HepG2 (cell line): ENCODE measurements around the gene HOXB6. TPM values are rescaled to one million over a fixed set of nuclear protein-coding genes. Genes with fewer than 3 reads are reported as not detected.

Experiments
- ATAC-seq: fragments of 200-7000 bp; cut with Tn5 transposase; 3 replicates; pipeline ENCODE4 v1.9.1; 2020; ENCODE audit warnings: mild to moderate bottlenecking, moderate library complexity
- BruUV-seq: library from RNA; stranded (reverse); fragments of 400-500 nt; replicated peaks from 2 replicates; lab custom pipeline; 2021; lab: Mats Ljungman, UMichigan
- CTCF ChIA-PET: fragments of 300-600 bp; formaldehyde crosslinking; extraction: SDS; loops from one replicate; lab custom pipeline; 2021; ENCODE audit warnings: low total read pairs, inconsistent platforms, low intra/inter-chr PET ratio; lab: Yijun Ruan, JAX
- POLR2A ChIA-PET: fragments of 350-600 bp; sonication (Branson Sonifier 250); formaldehyde crosslinking; loops from one replicate; lab custom pipeline; 2020; ENCODE audit warnings: antibody characterized with exemption, inconsistent platforms; lab: Yijun Ruan, JAX
- DNase-seq: peaks from one replicate; pipeline ENCODE4 v3.0.0-alpha.2; 2015; ENCODE audit warnings: low spot score
- FAIRE-seq: peaks from 3 replicates; lab custom pipeline; 2011; peaks lifted over from hg19 to GRCh38; lab: Jason Lieb, UNC
- H2AFZ ChIP-seq: one replicate; pipeline ENCODE4 v1.6.1; 2011; ENCODE audit warnings: low read length, inconsistent platforms
- H3K27ac ChIP-seq: fragments of 300-600 bp; 3 replicates; pipeline ENCODE4 v1.8.0; 2011; ENCODE audit warnings: mixed run types, mild to moderate bottlenecking, mixed read lengths, low read length, inconsistent platforms; ENCODE audit not compliant: insufficient read depth; ENCODE audit errors: extremely low read length
- H3K27me3 ChIP-seq, 2 experiments: fragments of 200-600 bp in 1 of 2; 2 replicates in 1 of 2; 3 replicates in 1 of 2; pipeline versions ENCODE4 v1.6.0 to v1.8.0; 2011; ENCODE audit warnings: low read length in 2 of 2, mild to moderate bottlenecking in 2 of 2, moderate library complexity in 2 of 2, inconsistent platforms in 1 of 2; ENCODE audit not compliant: insufficient read depth in 2 of 2, control insufficient read depth in 1 of 2
- H3K36me3 ChIP-seq, 2 experiments: fragments of 200-600 bp in 1 of 2; replicated peaks in 1 of 2; 2 replicates in 1 of 2; 3 replicates in 1 of 2; pipeline versions ENCODE4 v1.5.1 to v1.8.0; 2011; ENCODE audit warnings: low read length in 2 of 2, inconsistent platforms in 1 of 2; ENCODE audit not compliant: insufficient read depth in 2 of 2, control insufficient read depth in 1 of 2
- H3K4me1 ChIP-seq: 2 replicates; pipeline ENCODE4 v1.5.1; 2012; ENCODE audit warnings: low read length, inconsistent platforms; ENCODE audit not compliant: insufficient read depth
- H3K4me2 ChIP-seq: 2 replicates; pipeline ENCODE4 v1.6.0; 2011; ENCODE audit warnings: low read depth, low read length, inconsistent platforms
- H3K4me3 ChIP-seq, 3 experiments: fragments of 200-600 bp in 1 of 3; sonication (generic), shearing (Covaris generic) in 1 of 3; replicated peaks in 1 of 3; 2 replicates each; pipeline ENCODE4 v1.5.1; 2011 to 2016; ENCODE audit warnings: low read length in 3 of 3, inconsistent platforms in 2 of 3, low read depth in 2 of 3, mild to moderate bottlenecking in 2 of 3, control low read depth in 1 of 3, mixed read lengths in 1 of 3; ENCODE audit not compliant: insufficient read depth in 1 of 3
- H3K79me2 ChIP-seq: one replicate; pipeline ENCODE4 v1.6.1; 2011; ENCODE audit warnings: low read length, inconsistent platforms; ENCODE audit not compliant: insufficient read depth
- H3K9ac ChIP-seq: 2 replicates; pipeline ENCODE4 v1.6.0; 2011; ENCODE audit warnings: mild to moderate bottlenecking, low read depth, low read length, inconsistent platforms; ENCODE audit not compliant: insufficient read depth
- H3K9me3 ChIP-seq: 2 replicates; pipeline ENCODE4 v1.5.1; 2012; ENCODE audit warnings: mild to moderate bottlenecking, low read length
- H4K20me1 ChIP-seq: 2 replicates; pipeline ENCODE4 v1.6.0; 2011; ENCODE audit warnings: inconsistent platforms, mild to moderate bottlenecking, low read length, moderate library complexity; ENCODE audit not compliant: insufficient read depth
- EZH2 ChIP-seq: conservative IDR thresholded peaks from 2 replicates; pipeline ENCODE4 v1.6.1; 2012; ENCODE audit warnings: mild to moderate bottlenecking, low read depth, low read length, moderate library complexity
- HOXD1 ChIP-seq: sonication (generic); formaldehyde crosslinking; IDR thresholded peaks from 2 replicates; pipeline ENCODE4 v1.5.0; 2020; ENCODE audit warnings: missing genetic modification reagents
- KAT7 ChIP-seq: IDR thresholded peaks from 2 replicates; pipeline ENCODE4 v1.6.1; 2018; ENCODE audit warnings: borderline replicate concordance, missing compliant biosample characterization
- POLR2AphosphoS5 ChIP-seq: IDR thresholded peaks from 2 replicates; pipeline ENCODE4 v1.6.1; 2012; ENCODE audit warnings: low read depth, low read length
- RXRB ChIP-seq: IDR thresholded peaks from 2 replicates; pipeline ENCODE4 v1.6.1; 2016; ENCODE audit warnings: borderline replicate concordance, missing genetic modification reagents, missing compliant biosample characterization
- ZNF446 ChIP-seq: sonication (generic); formaldehyde crosslinking; IDR thresholded peaks from 2 replicates; pipeline ENCODE4 v1.5.0; 2020; ENCODE audit warnings: mild to moderate bottlenecking, missing genetic modification reagents
- ZNF614 ChIP-seq: IDR thresholded peaks from 2 replicates; pipeline ENCODE4 v1.6.1; 2018; ENCODE audit warnings: missing biosample characterization, missing genetic modification reagents, inconsistent platforms, borderline replicate concordance
- WGBS: methylation state at CpG from one replicate; pipeline ENCODE4 v1.1.6; 2017; ENCODE audit warnings: low lambda C conversion rate; 5-methylcytosine and 5-hydroxymethylcytosine counted together
- in situ Hi-C: cut with HindIII; loops from 2 replicates; pipeline ENCODE4 v1.10.0; 2017; ENCODE audit warnings: low pct_unique_long_range_greater_than_20kb; ENCODE audit not compliant: extremely low pct_ligation_motif_present
- intact Hi-C: fragments of 100-400 bp; cut with micrococcal nuclease; formaldehyde crosslinking; loops from one replicate; pipeline ENCODE4 v1.10.0; 2022; ENCODE audit not compliant: unreplicated experiment
- polyA plus RNA-seq, 8 experiments: library from polyadenylated mRNA; depleted of rRNA in 3 of 8; stranded (reverse) in 7 of 8; unstranded in 1 of 8; fragments of >200 nt; fragmentation: Illumina TruSeq in 4 of 8; extraction: Trizol in 4 of 8; gene quantifications; 2 replicates each; pipeline versions ENCODE4 v1.2.1 to v1.2.3, GENCODE V29; 2011 to 2016; ENCODE audit warnings: low read depth in 4 of 8, missing spikeins in 1 of 8, mixed read lengths in 1 of 8; ENCODE audit not compliant: insufficient read depth in 1 of 8
- total RNA-seq, 5 experiments: library from RNA; depleted of rRNA; stranded (reverse); fragments of >200 nt; fragmentation: Illumina TruSeq; extraction: Trizol; gene quantifications; 2 replicates each; pipeline ENCODE4 v1.2.3, GENCODE V29; 2016; ENCODE audit warnings: low read depth in 1 of 5
- TF ChIP-seq, protein P1 (sequence below): sonication (generic); formaldehyde crosslinking; IDR thresholded peaks from 2 replicates; pipeline ENCODE4 v1.4.0; 2020; ENCODE audit warnings: missing genetic modification reagents, low read depth, mild to moderate bottlenecking, borderline replicate concordance
- TF ChIP-seq, protein P2 (sequence below): sonication (generic); formaldehyde crosslinking; IDR thresholded peaks from 2 replicates; pipeline ENCODE4 v1.4.0; 2020; ENCODE audit warnings: missing genetic modification reagents

HOXB6 gene
- total and polyA plus RNA-seq, 2 of the 13 experiments (the other 11 are each of a cell fraction or from before 2014, with no cell fraction given), result not detected

DNA sequence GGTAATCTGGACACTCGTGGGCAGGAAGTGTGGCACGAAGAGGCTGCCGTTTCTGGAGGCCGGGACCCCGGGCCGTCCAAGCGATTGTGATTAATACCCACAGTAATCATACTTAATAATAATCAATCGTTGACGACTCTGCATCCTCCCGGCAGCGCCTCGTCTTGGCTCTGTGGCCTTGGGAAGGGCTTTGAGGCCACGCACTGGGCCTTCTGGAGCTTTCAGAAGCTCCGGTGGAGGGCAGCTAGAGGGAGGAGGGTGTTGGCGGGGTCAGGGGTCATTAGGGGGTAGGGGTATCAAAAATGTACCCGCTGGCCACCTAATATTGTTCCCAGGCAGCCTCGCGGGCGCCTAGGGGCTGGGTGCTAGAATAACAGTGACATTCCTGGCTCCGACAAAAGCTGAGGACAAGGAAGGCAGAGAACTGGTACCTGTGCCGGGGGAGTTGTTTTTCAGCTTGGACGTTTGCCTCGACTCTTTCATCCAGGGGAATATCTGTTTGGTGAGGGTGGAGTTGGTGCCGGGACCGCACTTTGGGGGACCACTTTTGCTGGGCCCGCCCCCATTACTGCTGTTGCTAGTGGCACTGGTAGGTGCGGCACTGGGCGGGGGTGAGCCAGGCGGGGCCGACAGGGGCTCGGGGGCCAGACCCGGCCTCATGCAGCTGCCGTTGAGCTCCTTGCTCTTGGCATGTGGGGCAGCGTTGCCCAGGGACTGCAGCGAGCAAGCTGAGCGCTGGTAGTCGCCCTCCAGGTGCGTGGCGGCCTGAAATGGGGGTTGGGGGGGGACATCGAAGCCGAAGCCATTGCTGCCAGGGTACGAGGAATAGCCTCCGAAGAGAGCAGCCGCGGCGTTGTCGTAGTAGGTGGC lies 53.0 kb downstream of the HOXB6 start:
- in situ Hi-C loops (no loop called here), intact Hi-C loops (no loop called here)
- H3K79me2 ChIP-seq, result no peaks in the 10 kb centered on the region
- no peaks in the 10 kb centered on the region for H3K36me3 ChIP-seq
- no peak overlapping the region for H3K9ac ChIP-seq
- no peak overlapping the region for H3K27ac ChIP-seq
- H3K4me1 ChIP-seq, result no peaks in the 10 kb centered on the region
- no peaks in the 10 kb centered on the region for H3K9me3 ChIP-seq
- ChIA-PET POLR2A (no interaction called here), CTCF (no interaction called here)
- ATAC-seq (no peak; the same call in 1 of the 3 replicates), FAIRE-seq (no peak), DNase-seq (no peak)
- no peak overlapping the region for H2AFZ ChIP-seq
- H3K27me3 ChIP-seq, result peaks cover 18 to 92% of the 10 kb centered on the region in 2 experiments
- H3K4me2 ChIP-seq, result no peak overlapping the region; the same call in 1 of the 2 replicates
- no peaks in the 10 kb centered on the region; the same call in 1 of the 2 replicates for H4K20me1 ChIP-seq
- WGBS, result 29% methylated on average over 28 of the region's 47 CpGs
- TF ChIP-seq RXRB (CRISPR knock-in tag) (no peak), KAT7 (CRISPR knock-in tag) (no peak), HOXD1 (no peak), EZH2 (peak; percentile 45; the same call in 1 of the 2 replicates), ZNF446 (CRISPR knock-in tag) (no peak), POLR2AphosphoS5 (no peak), ZNF614 (CRISPR knock-in tag) (no peak)
- TF ChIP-seq, protein P1, sequence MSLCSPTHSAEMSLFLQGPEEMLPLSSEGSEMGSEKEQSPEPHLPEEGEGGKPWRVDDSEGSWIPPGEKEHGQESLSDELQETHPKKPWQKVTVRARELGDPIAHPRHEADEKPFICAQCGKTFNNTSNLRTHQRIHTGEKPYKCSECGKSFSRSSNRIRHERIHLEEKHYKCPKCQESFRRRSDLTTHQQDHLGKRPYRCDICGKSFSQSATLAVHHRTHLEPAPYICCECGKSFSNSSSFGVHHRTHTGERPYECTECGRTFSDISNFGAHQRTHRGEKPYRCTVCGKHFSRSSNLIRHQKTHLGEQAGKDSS (CRISPR knock-in tag), result no peak
- TF ChIP-seq, protein P2, sequence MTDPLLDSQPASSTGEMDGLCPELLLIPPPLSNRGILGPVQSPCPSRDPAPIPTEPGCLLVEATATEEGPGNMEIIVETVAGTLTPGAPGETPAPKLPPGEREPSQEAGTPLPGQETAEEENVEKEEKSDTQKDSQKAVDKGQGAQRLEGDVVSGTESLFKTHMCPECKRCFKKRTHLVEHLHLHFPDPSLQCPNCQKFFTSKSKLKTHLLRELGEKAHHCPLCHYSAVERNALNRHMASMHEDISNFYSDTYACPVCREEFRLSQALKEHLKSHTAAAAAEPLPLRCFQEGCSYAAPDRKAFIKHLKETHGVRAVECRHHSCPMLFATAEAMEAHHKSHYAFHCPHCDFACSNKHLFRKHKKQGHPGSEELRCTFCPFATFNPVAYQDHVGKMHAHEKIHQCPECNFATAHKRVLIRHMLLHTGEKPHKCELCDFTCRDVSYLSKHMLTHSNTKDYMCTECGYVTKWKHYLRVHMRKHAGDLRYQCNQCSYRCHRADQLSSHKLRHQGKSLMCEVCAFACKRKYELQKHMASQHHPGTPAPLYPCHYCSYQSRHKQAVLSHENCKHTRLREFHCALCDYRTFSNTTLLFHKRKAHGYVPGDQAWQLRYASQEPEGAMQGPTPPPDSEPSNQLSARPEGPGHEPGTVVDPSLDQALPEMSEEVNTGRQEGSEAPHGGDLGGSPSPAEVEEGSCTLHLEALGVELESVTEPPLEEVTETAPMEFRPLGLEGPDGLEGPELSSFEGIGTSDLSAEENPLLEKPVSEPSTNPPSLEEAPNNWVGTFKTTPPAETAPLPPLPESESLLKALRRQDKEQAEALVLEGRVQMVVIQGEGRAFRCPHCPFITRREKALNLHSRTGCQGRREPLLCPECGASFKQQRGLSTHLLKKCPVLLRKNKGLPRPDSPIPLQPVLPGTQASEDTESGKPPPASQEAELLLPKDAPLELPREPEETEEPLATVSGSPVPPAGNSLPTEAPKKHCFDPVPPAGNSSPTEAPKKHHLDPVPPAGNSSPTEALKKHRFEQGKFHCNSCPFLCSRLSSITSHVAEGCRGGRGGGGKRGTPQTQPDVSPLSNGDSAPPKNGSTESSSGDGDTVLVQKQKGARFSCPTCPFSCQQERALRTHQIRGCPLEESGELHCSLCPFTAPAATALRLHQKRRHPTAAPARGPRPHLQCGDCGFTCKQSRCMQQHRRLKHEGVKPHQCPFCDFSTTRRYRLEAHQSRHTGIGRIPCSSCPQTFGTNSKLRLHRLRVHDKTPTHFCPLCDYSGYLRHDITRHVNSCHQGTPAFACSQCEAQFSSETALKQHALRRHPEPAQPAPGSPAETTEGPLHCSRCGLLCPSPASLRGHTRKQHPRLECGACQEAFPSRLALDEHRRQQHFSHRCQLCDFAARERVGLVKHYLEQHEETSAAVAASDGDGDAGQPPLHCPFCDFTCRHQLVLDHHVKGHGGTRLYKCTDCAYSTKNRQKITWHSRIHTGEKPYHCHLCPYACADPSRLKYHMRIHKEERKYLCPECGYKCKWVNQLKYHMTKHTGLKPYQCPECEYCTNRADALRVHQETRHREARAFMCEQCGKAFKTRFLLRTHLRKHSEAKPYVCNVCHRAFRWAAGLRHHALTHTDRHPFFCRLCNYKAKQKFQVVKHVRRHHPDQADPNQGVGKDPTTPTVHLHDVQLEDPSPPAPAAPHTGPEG (CRISPR knock-in tag), result no peak
- no peak overlapping the region for H3K4me3 ChIP-seq
- BruUV-seq, result no TSS peak
